IMR-90 (cell line): Measurements from ENCODE around the gene DPEP1. TPM values are rescaled to one million over a fixed set of nuclear protein-coding genes. Genes with fewer than 3 reads are reported as not detected.

Experiments
- ATAC-seq: fragments of 200-7000 bp; cut with Tn5 transposase; 2 replicates; pipeline ENCODE4 v1.9.1; 2020; ENCODE audit warnings: low read depth, mild to moderate bottlenecking, moderate library complexity
- BruUV-seq: library from RNA; stranded (reverse); fragments of 400-500 nt; replicated peaks from 2 replicates; lab custom pipeline; 2021; lab: Mats Ljungman, UMichigan
- CTCF ChIA-PET: fragments of 300-600 bp; formaldehyde crosslinking; extraction: SDS; loops from one replicate; lab custom pipeline; 2021; ENCODE audit warnings: antibody characterized with exemption; lab: Yijun Ruan, JAX
- POLR2A ChIA-PET: fragments of 300-600 bp; sonication (Branson Sonifier 250); formaldehyde crosslinking; loops from one replicate; lab custom pipeline; 2022; ENCODE audit warnings: antibody characterized with exemption; ENCODE audit not compliant: unreplicated experiment; lab: Charles Lee
- DNase-seq: peaks from one replicate; pipeline ENCODE4 v3.0.0; 2013
- H2AFZ ChIP-seq: replicated peaks from 2 replicates; pipeline ENCODE3; 2013; ENCODE audit warnings: low read length, mild to moderate bottlenecking; ENCODE audit not compliant: poor library complexity
- H2AK5ac ChIP-seq: 2 replicates; pipeline ENCODE4 v1.6.1; 2013; ENCODE audit warnings: low read depth, low read length, inconsistent platforms
- H2AK9ac ChIP-seq: replicated peaks from 2 replicates; pipeline ENCODE3; 2013; ENCODE audit warnings: mild to moderate bottlenecking, low read depth, low read length, moderate library complexity; ENCODE audit not compliant: poor library complexity
- H2BK120ac ChIP-seq: 2 replicates; pipeline ENCODE4 v1.6.1; 2013; ENCODE audit warnings: low read depth, low read length, inconsistent platforms
- H2BK15ac ChIP-seq: 3 replicates; pipeline ENCODE4 v1.6.1; 2013; ENCODE audit warnings: low read depth, low read length, inconsistent platforms
- H2BK20ac ChIP-seq: 2 replicates; pipeline ENCODE4 v1.6.1; 2013; ENCODE audit warnings: low read depth, mild to moderate bottlenecking, inconsistent platforms, low read length, moderate library complexity
- H2BK5ac ChIP-seq: 2 replicates; pipeline ENCODE4 v1.6.1; 2013; ENCODE audit warnings: mild to moderate bottlenecking, low read depth, low read length, inconsistent platforms; ENCODE audit not compliant: poor library complexity, severe bottlenecking
- H3K14ac ChIP-seq: replicated peaks from 2 replicates; pipeline ENCODE4 v1.6.1; 2013; ENCODE audit warnings: low read depth, low read length, inconsistent platforms
- H3K18ac ChIP-seq: 2 replicates; pipeline ENCODE4 v1.6.1; 2013; ENCODE audit warnings: low read depth, low read length, control low read depth
- H3K23ac ChIP-seq: 2 replicates; pipeline ENCODE4 v1.6.1; 2013; ENCODE audit warnings: low read depth, low read length, inconsistent platforms
- H3K27ac ChIP-seq: 2 replicates; pipeline ENCODE4 v1.5.1; 2013; ENCODE audit warnings: mild to moderate bottlenecking, control low read depth, low read length; ENCODE audit not compliant: insufficient read depth
- H3K27me3 ChIP-seq: 2 replicates; pipeline ENCODE4 v1.6.1; 2013; ENCODE audit warnings: low read length; ENCODE audit not compliant: control insufficient read depth, insufficient read depth
- H3K36me3 ChIP-seq: 2 replicates; pipeline ENCODE4 v1.6.1; 2013; ENCODE audit warnings: low read length, mixed read lengths; ENCODE audit not compliant: control insufficient read depth, insufficient read depth
- H3K4ac ChIP-seq: 2 replicates; pipeline ENCODE4 v1.6.1; 2013; ENCODE audit warnings: low read depth, low read length, inconsistent platforms
- H3K4me1 ChIP-seq: 2 replicates; pipeline ENCODE4 v1.6.1; 2013; ENCODE audit warnings: low read length, mixed read lengths; ENCODE audit not compliant: control insufficient read depth, insufficient read depth
- H3K4me2 ChIP-seq: 2 replicates; pipeline ENCODE4 v1.6.1; 2013; ENCODE audit warnings: low read depth, mild to moderate bottlenecking, control low read depth, low read length, moderate library complexity
- H3K4me3 ChIP-seq: 2 replicates; pipeline ENCODE4 v1.5.1; 2013; ENCODE audit warnings: low read depth, mild to moderate bottlenecking, control low read depth, low read length, moderate library complexity; ENCODE audit not compliant: insufficient read depth
- H3K56ac ChIP-seq: 2 replicates; pipeline ENCODE4 v1.6.1; 2013; ENCODE audit warnings: low read length, inconsistent platforms; ENCODE audit not compliant: insufficient read depth; ENCODE audit errors: extremely low read depth
- H3K79me1 ChIP-seq, 2 experiments: 2 replicates each; pipeline ENCODE4 v1.6.1; 2013; ENCODE audit warnings: low read length in 2 of 2, inconsistent platforms in 1 of 2, low read depth in 1 of 2
- H3K9ac ChIP-seq: 2 replicates; pipeline ENCODE4 v1.6.1; 2013; ENCODE audit warnings: low read depth, low read length, control low read depth
- H3K9me1 ChIP-seq: 2 replicates; pipeline ENCODE4 v1.6.1; 2013; ENCODE audit warnings: low read length, inconsistent platforms; ENCODE audit not compliant: insufficient read depth
- H3K9me3 ChIP-seq: 2 replicates; pipeline ENCODE4 v1.6.1; 2013; ENCODE audit warnings: low read length; ENCODE audit not compliant: control insufficient read depth, insufficient read depth
- H4K20me1 ChIP-seq: 2 replicates; pipeline ENCODE4 v1.6.1; 2013; ENCODE audit warnings: low read length, inconsistent platforms; ENCODE audit not compliant: insufficient read depth
- H4K5ac ChIP-seq: 2 replicates; pipeline ENCODE4 v1.6.1; 2013; ENCODE audit warnings: mild to moderate bottlenecking, low read depth, low read length, control low read depth
- H4K8ac ChIP-seq, 2 experiments: 2 replicates each; pipeline ENCODE4 v1.6.1; 2013; ENCODE audit warnings: low read depth in 2 of 2, low read length in 2 of 2, control low read depth in 1 of 2, inconsistent platforms in 1 of 2
- H4K91ac ChIP-seq: 2 replicates; pipeline ENCODE4 v1.6.1; 2013; ENCODE audit warnings: low read depth, low read length, inconsistent platforms; ENCODE audit not compliant: insufficient read depth
- MAZ ChIP-seq: IDR thresholded peaks from 2 replicates; pipeline ENCODE4 v1.6.1; 2012; ENCODE audit warnings: low read depth, mild to moderate bottlenecking, low read length, improper control_type of control experiment, moderate library complexity, borderline replicate concordance
- whole genome bisulfite sequencing, 2 experiments: methylation state at CpG; one replicate each; pipeline versions ENCODE4 v1.1.5 to v1.1.7; 2013; ENCODE audit warnings: missing lambda C conversion rate in 2 of 2; ENCODE audit not compliant: insufficient read length in 1 of 2; ENCODE audit errors: extremely low coverage in 2 of 2; 5-methylcytosine and 5-hydroxymethylcytosine counted together
- dilution Hi-C: fragments of 300-500 bp; cut with HindIII; formaldehyde crosslinking; loops from one replicate; pipeline ENCODE4 v1.14.3; 2018; ENCODE audit warnings: low sequenced_read_pairs; ENCODE audit not compliant: unreplicated experiment
- in situ Hi-C: fragments of 300-500 bp; cut with MboI; formaldehyde crosslinking; loops from 3 replicates; pipeline ENCODE4 v1.14.3; 2019; ENCODE audit warnings: low sequenced_read_pairs, inconsistent platforms, mixed read lengths
- intact Hi-C: fragments of 100-400 bp; cut with micrococcal nuclease; formaldehyde crosslinking; loops from 2 replicates; pipeline ENCODE4 v1.10.0; 2022
- polyA plus RNA-seq, 3 experiments: library from polyadenylated mRNA; depleted of rRNA; stranded (reverse); fragments of >200 nt; gene quantifications; 2 replicates each; pipeline ENCODE4 v1.2.3, GENCODE V29; 2012; ENCODE audit warnings: low replicate concordance in 1 of 3
- total RNA-seq: library from RNA; depleted of rRNA; stranded (reverse); fragments of >200 nt; gene quantifications from 2 replicates; pipeline ENCODE4 v1.2.3, GENCODE V29; 2012

Gene DPEP1
- total and polyA plus RNA-seq, 2 of the 4 experiments (the other 2 are of a cell fraction), result not detected

DNA sequence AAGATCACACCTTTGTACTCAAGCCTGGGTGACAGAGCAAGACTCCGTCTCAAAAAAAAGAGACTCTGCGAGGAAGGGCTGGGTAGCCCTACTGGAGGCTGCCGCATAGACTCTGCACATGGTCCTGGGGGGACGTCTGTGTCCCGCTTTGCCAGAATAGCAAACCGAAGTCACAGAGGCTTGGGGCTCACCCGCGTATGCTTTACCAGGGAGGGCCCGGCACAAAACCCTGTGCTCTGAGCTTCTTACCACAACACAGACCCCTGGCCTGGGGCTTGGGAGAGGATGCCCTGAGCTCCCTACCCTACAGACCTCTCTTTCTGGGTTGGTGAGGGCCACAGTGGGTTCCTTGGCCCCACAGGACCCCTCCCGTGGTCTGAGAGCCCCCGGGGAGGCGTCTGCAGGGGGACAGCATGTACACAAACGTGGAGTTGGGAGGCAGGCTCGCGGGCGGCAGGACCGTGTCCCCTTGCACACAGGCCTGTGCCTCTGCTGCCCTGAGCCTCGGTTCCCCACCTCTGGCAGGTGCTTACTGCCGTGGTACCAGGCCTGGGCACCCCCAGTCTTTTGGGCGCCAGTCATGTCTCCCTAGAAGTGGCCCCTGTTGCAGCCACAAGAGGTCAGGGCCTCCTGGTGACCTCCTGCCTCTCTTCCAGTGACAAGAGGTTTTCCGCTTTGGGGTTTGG is 24.1 kb upstream of the DPEP1 start:
- ATAC-seq (no peak), DNase-seq (no peak)
- Histone ChIP-seq H2BK120ac (no peak overlapping the region), H2AFZ (no peak overlapping the region), H3K27me3 (no peaks in the 10 kb centered on the region), H2BK20ac (no peak overlapping the region), H2BK15ac (no peak overlapping the region), H3K9me1 (no peaks in the 10 kb centered on the region), H3K4me3 (no peak overlapping the region), H4K91ac (no peak overlapping the region), H3K9ac (no peak overlapping the region), H3K18ac (no peak overlapping the region), H4K8ac (no peak overlapping the region), H3K56ac (no peak overlapping the region), H2BK5ac (no peak overlapping the region), H4K20me1 (no peaks in the 10 kb centered on the region), H2AK5ac (no peak overlapping the region), H3K9me3 (no peaks in the 10 kb centered on the region), H3K36me3 (no peaks in the 10 kb centered on the region), H3K27ac (no peak overlapping the region), H4K5ac (no peak overlapping the region), H3K4ac (no peak overlapping the region), H3K4me2 (no peak overlapping the region), H3K23ac (no peak overlapping the region), H3K4me1 (no peaks in the 10 kb centered on the region), H2AK9ac (no peak overlapping the region), H3K14ac (no peak overlapping the region), H3K79me1 (no peaks in the 10 kb centered on the region)
- in situ Hi-C loops, result no loop called here
- dilution Hi-C loops, result no loop called here
- no TSS peak for BruUV-seq
- POLR2A ChIA-PET, result no interaction called here
- TF ChIP-seq MAZ, result no peak
- intact Hi-C loops, result no loop called here
- CTCF ChIA-PET, result interaction anchor here (1.0 kb wide), 1 partner anchor 8 kb away, joined by 3 read pairs; no protein-coding TSS in a partner anchor
- WGBS, 2 experiments, result 97% methylated on average over 6 of the region's 21 CpGs; no CpG with 5 or more reads in 1 of the 2 experiments
